ENCODE results near the gene PIGQ.

GRCh38 chr16:615122-615521 is 45.4 kb downstream of the PIGQ start:
- TF ChIP-seq EZH2 (IDR thresholded peaks at IDR 0.05; ENCODE audit: low read length, missing control alignments), result no peak
- TF ChIP-seq CTCF (conservative IDR thresholded peaks at IDR 0.05 in 1 of 2, IDR thresholded peaks at IDR 0.05 in 1 of 2; ENCODE audit: low read depth in 1 of 2, low read length in 2 of 2), result no peak
